Measurements from ENCODE around the gene SLC25A1. TPM values are rescaled to one million over a fixed set of nuclear protein-coding genes. Genes with fewer than 3 reads are reported as not detected.

The SLC25A1 gene
- total and polyA plus RNA-seq, 2 experiments from 2014 or later: 187 to 422 TPM

GRCh38 chr22:19181786-19182471 lies 3.4 kb upstream of the SLC25A1 start:
- peak; percentile 3 for DNase-seq (ENCODE audit: low spot score)
- Histone ChIP-seq H4K20me1 (ENCODE audit: insufficient read depth, poor library complexity, severe bottlenecking) (peaks cover 11% of the 10 kb centered on the region), H3K4me2 (no peak overlapping the region), H3K36me3 (replicated peaks; ENCODE audit: insufficient read depth, low read depth) (no peaks in the 10 kb centered on the region), H3K27me3 (no peaks in the 10 kb centered on the region), H3K79me2 (peaks cover 12% of the 10 kb centered on the region), H3K27ac (no peak overlapping the region), H3K4me3 (no peak overlapping the region), H2AFZ (no peak overlapping the region), H3K9me3 (ENCODE audit: low read depth) (no peaks in the 10 kb centered on the region), H3K4me1 (ENCODE audit: insufficient read depth) (peaks cover 13% of the 10 kb centered on the region), H3K9me2 (replicated peaks; ENCODE audit: insufficient read depth) (no peaks in the 10 kb centered on the region)
- WGBS (ENCODE audit: low lambda C conversion rate, missing lambda C conversion rate): 86% methylated on average over 12 of the region's 12 CpGs
- TF ChIP-seq EZH2 (IDR thresholded peaks at IDR 0.05; ENCODE audit: borderline replicate concordance) (no peak), EZH2phosphoT487 (IDR thresholded peaks at IDR 0.05; ENCODE audit: low read depth, severe bottlenecking, unreplicated experiment) (no peak), CTCF (IDR thresholded peaks at IDR 0.05; ENCODE audit: poor library complexity) (no peak)

GRCh38 chr22:19180740-19181410 lies 2.3 kb upstream of the SLC25A1 start:
- TF ChIP-seq EZH2phosphoT487 (IDR thresholded peaks at IDR 0.05; ENCODE audit: low read depth, severe bottlenecking, unreplicated experiment) (no peak), EZH2 (IDR thresholded peaks at IDR 0.05; ENCODE audit: borderline replicate concordance) (no peak), CTCF (IDR thresholded peaks at IDR 0.05; ENCODE audit: poor library complexity) (no peak)
- H3K36me3 ChIP-seq (replicated peaks; ENCODE audit: insufficient read depth, low read depth): no peaks in the 10 kb centered on the region
- DNase-seq (ENCODE audit: low spot score): peak; percentile 6
- H3K27ac ChIP-seq: no peak overlapping the region
- H3K4me2 ChIP-seq: no peak overlapping the region
- no peaks in the 10 kb centered on the region for H3K27me3 ChIP-seq
- no peaks in the 10 kb centered on the region for H3K9me3 ChIP-seq (ENCODE audit: low read depth)
- H3K4me1 ChIP-seq (ENCODE audit: insufficient read depth): peaks cover 21% of the 10 kb centered on the region
- H3K4me3 ChIP-seq: no peak overlapping the region
- no peak overlapping the region for H2AFZ ChIP-seq
- H3K9me2 ChIP-seq (replicated peaks; ENCODE audit: insufficient read depth): no peaks in the 10 kb centered on the region
- H4K20me1 ChIP-seq (ENCODE audit: insufficient read depth, poor library complexity, severe bottlenecking): peaks cover 16% of the 10 kb centered on the region
- H3K79me2 ChIP-seq: peaks cover 21% of the 10 kb centered on the region
- WGBS (ENCODE audit: low lambda C conversion rate, missing lambda C conversion rate): 95% methylated on average over 11 of the region's 11 CpGs

GRCh38 chr22:19180234-19180633 lies 1.7 kb upstream of the SLC25A1 start:
- Histone ChIP-seq H3K4me1 (ENCODE audit: insufficient read depth) (peaks cover 21% of the 10 kb centered on the region), H3K27me3 (no peaks in the 10 kb centered on the region), H3K27ac (peak overlapping the region; percentile 99), H3K36me3 (replicated peaks; ENCODE audit: insufficient read depth, low read depth) (no peaks in the 10 kb centered on the region), H2AFZ (no peak overlapping the region), H3K9me2 (replicated peaks; ENCODE audit: insufficient read depth) (no peaks in the 10 kb centered on the region), H4K20me1 (ENCODE audit: insufficient read depth, poor library complexity, severe bottlenecking) (peaks cover 22% of the 10 kb centered on the region), H3K4me2 (no peak overlapping the region), H3K4me3 (no peak overlapping the region), H3K79me2 (peaks cover 21% of the 10 kb centered on the region), H3K9me3 (ENCODE audit: low read depth) (no peaks in the 10 kb centered on the region)
- 97% methylated on average over 9 of the region's 9 CpGs for WGBS (ENCODE audit: low lambda C conversion rate, missing lambda C conversion rate)
- no peak for DNase-seq (ENCODE audit: low spot score)
- no peak for TF ChIP-seq CTCF (IDR thresholded peaks at IDR 0.05; ENCODE audit: poor library complexity)
- no peak for TF ChIP-seq EZH2 (IDR thresholded peaks at IDR 0.05; ENCODE audit: borderline replicate concordance)
- no peak for TF ChIP-seq EZH2phosphoT487 (IDR thresholded peaks at IDR 0.05; ENCODE audit: low read depth, severe bottlenecking, unreplicated experiment)
